Subcutaneous adipose tissue (tissue), 4 donors: ENCODE measurements around the gene ALDH3A2. TPM values are rescaled to one million over a fixed set of nuclear protein-coding genes. Genes with fewer than 3 reads are reported as not detected.

Experiments
- total RNA-seq, 4 donors: library from RNA; depleted of rRNA; stranded (reverse); fragments of >200 nt; gene quantifications; one replicate each; pipeline ENCODE4 v1.1.0, GENCODE V29; 2016
- TF ChIP-seq, protein P1 (sequence below): fragments of 450-650 bp; IDR thresholded peaks from one replicate; pipeline ENCODE4 v1.5.1; 2016; ENCODE audit warnings: low read depth, mild to moderate bottlenecking, control low read depth, antibody characterized with exemption, moderate library complexity

Gene ALDH3A2
- total RNA-seq, 4 donors from 2014 or later = 117 to 177 (median 133) TPM

DNA sequence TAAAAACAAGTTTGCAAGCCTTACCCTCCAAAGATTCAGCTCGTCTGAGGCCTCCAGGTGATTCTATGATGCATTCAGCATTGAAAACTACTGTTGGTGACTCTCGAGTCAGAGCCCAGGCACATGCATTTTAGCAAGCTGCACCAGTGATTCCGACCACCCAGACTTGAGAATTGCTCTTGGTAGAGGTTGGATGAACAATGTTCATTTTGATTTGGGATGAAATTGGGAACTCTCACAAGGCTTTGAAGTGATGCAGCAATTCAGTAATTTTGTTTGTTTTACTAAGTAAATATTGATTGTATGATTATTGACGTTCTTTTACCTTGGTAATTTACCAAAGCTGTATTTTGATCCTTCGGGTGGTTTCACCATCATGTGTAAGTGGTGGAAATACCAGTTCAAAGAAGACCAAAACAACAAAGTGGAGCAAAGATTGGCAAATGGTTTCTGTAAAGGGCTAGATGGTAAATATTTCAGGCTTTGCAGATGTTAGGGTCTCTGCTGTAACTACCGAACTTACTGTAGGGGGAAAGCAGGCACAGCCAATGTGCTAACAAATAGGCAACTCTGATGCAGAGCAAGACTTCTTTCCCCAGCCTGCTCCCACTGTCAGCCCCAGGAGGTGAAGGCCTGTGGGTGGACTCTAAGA is 11.8 kb downstream of the ALDH3A2 start:
- TF ChIP-seq, protein P1, sequence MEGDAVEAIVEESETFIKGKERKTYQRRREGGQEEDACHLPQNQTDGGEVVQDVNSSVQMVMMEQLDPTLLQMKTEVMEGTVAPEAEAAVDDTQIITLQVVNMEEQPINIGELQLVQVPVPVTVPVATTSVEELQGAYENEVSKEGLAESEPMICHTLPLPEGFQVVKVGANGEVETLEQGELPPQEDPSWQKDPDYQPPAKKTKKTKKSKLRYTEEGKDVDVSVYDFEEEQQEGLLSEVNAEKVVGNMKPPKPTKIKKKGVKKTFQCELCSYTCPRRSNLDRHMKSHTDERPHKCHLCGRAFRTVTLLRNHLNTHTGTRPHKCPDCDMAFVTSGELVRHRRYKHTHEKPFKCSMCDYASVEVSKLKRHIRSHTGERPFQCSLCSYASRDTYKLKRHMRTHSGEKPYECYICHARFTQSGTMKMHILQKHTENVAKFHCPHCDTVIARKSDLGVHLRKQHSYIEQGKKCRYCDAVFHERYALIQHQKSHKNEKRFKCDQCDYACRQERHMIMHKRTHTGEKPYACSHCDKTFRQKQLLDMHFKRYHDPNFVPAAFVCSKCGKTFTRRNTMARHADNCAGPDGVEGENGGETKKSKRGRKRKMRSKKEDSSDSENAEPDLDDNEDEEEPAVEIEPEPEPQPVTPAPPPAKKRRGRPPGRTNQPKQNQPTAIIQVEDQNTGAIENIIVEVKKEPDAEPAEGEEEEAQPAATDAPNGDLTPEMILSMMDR = no peak

DNA sequence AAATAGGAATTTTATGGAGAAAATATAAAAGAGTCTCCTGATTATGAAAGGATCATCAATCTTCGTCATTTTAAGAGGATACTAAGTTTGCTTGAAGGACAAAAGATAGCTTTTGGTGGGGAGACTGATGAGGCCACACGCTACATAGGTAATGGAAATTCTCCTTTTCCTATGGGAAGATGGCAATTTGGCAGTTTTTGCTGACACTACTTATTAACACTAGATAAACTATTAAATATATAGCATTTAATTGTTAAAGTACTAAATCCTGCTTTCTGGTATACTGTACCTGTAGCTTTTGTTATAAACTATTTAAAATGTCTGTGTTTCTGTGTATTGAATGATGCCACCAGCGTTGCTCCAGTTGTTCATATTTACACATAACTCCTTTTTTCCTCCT is 12.6 kb downstream of the ALDH3A2 start:
- TF ChIP-seq, protein P1 = no peak

DNA sequence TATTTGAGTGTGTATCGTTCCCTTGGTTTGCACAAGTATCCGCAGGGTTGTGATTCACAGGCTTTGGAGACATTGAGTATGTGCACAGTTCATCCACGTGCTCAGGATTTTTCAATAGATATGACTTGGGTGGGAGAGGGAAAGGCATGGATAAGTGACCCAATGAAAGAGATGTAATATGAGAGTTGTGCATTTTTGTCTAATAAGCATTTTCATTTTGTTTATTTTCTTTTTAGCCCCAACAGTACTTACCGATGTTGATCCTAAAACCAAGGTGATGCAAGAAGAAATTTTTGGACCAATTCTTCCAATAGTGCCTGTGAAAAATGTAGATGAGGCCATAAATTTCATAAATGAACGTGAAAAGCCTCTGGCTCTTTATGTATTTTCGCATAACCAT is 14.5 kb downstream of the ALDH3A2 start:
- TF ChIP-seq, protein P1 = no peak

DNA sequence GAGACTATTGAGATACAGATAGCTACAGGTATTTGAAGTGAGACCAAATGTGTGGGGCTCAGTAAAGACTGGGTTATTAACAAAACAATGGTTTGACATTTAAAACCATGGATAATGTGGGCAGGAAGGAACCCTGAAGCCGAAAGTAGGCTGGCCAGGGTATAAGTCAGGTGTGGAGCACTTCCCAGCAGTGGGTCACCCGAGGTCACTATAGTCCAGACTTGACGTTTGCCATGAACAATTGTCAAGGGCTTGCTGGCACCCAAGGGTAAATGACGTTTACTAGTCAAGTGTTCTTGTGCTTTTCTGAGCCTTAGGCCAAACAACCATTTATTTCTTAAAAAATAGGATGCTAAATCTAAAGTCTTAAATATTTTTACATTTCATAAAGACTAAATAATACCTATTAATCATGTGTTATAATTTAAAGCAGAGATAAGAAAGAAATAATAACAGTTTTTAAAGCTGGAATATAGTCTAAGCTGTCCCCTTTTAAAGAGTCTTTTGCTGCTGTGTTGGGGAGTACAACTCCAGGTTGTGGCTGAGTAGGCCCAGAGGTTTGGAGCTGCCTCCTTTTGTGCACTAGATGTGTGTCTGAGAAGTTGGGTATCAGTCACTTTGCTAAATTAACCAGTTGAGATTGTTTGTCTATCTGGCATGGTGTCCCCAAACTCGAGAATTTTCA is 15.7 kb downstream of the ALDH3A2 start:
- TF ChIP-seq, protein P1 = no peak

DNA sequence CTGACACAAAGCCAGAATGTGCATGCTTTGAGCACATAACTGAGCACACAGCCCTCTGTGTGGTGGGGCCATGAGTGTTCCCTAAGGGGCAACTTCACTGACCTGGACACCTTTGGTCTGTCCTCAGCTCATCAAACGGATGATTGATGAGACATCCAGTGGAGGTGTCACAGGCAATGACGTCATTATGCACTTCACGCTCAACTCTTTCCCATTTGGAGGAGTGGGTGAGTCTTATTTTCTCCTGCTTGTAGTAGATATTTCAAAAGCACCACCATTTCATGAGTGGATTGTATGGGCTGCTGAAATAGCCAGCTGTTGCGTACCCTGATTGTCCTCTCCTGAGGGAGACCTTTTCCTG is 16.2 kb downstream of the ALDH3A2 start:
- TF ChIP-seq, protein P1 = no peak

DNA sequence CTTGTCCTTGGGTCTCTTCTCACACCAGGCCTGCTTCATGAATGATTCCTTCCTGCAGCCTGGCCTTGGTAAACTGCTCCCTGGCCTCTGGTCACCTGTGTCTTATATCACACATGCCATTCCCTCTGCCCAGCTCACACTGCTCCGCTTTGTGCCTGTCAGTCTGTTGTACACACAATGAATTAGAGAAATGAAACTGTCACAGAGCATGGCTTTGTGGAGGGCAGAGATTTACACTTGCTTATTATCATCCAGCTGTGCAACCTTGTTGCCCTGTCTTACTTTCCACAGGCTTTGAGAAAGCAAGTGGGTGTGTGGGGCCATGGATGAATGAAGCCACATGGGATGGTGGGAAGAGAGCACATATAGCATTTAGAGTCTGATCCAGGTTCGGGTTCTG is 22.4 kb downstream of the ALDH3A2 start:
- TF ChIP-seq, protein P1 = no peak

DNA sequence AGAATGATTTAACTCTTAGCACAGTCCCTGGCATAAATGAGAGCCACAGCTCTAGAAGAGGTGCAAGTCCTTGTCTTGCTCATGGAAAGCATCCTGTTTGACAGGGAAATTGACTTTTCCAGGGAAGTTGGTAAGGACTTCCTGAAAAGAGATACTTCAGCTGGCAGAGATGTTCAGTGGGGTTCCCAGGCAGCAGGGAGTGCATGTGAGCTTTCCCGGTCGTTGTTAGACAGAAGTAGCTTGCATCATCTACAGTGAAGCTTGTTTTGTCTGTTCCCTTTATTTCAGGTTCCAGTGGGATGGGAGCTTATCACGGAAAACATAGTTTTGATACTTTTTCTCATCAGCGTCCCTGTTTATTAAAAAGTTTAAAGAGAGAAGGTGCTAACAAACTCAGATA is 22.9 kb downstream of the ALDH3A2 start:
- TF ChIP-seq, protein P1 = no peak
